Upper lobe of left lung (tissue), 6 donors: ENCODE results near the gene PAPLN. TPM values are rescaled to one million over a fixed set of nuclear protein-coding genes. Genes with fewer than 3 reads are reported as not detected.
A peak's percentile ranks its signal among the peaks of the same experiment; 100 is the strongest.

Experiments used
- ATAC-seq, 2 donors: fragments of 200-7000 bp; cut with Tn5 transposase; one replicate each; pipeline ENCODE4 v1.9.1; 2022; ENCODE audit warnings: mild to moderate bottlenecking in 2 of 2, moderate library complexity in 2 of 2; ENCODE audit not compliant: low FRiP score in 2 of 2
- DNase-seq, 2 donors: peaks; one replicate each; pipeline ENCODE4 v3.0.0-alpha.2; 2019 to 2020
- H3K27ac ChIP-seq, 4 donors: fragments of 200-600 bp; sonication (generic); one replicate each; pipeline ENCODE4 v1.5.1; 2016 to 2019
- H3K27me3 ChIP-seq, 4 donors: fragments of 200-600 bp; sonication (generic); one replicate each; pipeline ENCODE4 v1.5.1; 2017 to 2019
- H3K36me3 ChIP-seq, 4 donors: fragments of 200-600 bp; sonication (generic); one replicate each; pipeline ENCODE4 v1.5.1; 2016 to 2019
- H3K4me1 ChIP-seq, 4 donors: fragments of 200-600 bp; sonication (generic); one replicate each; pipeline ENCODE4 v1.5.1; 2018 to 2019
- H3K4me3 ChIP-seq, 4 donors: fragments of 200-600 bp; sonication (generic); one replicate each; pipeline ENCODE4 v1.5.1; 2017 to 2019; ENCODE audit warnings: mild to moderate bottlenecking in 2 of 4, moderate library complexity in 1 of 4
- H3K9me3 ChIP-seq, 4 donors: fragments of 200-600 bp; sonication (generic); one replicate each; pipeline ENCODE4 v1.5.1; 2018 to 2019
- EP300 ChIP-seq, 4 donors: sonication (generic); formaldehyde crosslinking; IDR thresholded peaks; one replicate each; pipeline ENCODE4 v1.5.1; 2017; ENCODE audit warnings: antibody characterized with exemption in 4 of 4, control low read depth in 2 of 4
- POLR2A ChIP-seq, 4 donors: fragments of 450-650 bp; IDR thresholded peaks; one replicate each; pipeline ENCODE4 v1.5.1; 2016 to 2017; ENCODE audit warnings: antibody characterized with exemption in 4 of 4, mild to moderate bottlenecking in 2 of 4
- POLR2AphosphoS5 ChIP-seq, 2 donors: sonication (generic); formaldehyde crosslinking; IDR thresholded peaks; one replicate each; pipeline ENCODE4 v1.5.1; 2017; ENCODE audit warnings: antibody characterized with exemption in 2 of 2
- WGBS, 2 donors: methylation state at CpG; one replicate each; pipeline ENCODE4 v1.1.5; 2017 to 2018; 5-methylcytosine and 5-hydroxymethylcytosine counted together
- total RNA-seq, 6 donors: library from RNA; depleted of rRNA in 4 of 6; stranded (reverse); fragments of >200 nt in 4 of 6; gene quantifications; one replicate each; pipeline versions ENCODE4 v1.1.0 to v1.2.1, GENCODE V29; 2016 to 2021
- TF ChIP-seq, protein P1 (sequence below), 6 experiments: fragments of 450-650 bp in 4 of 6; fragments of 200-600 bp in 2 of 6; sonication (generic) in 2 of 6; IDR thresholded peaks; one replicate each; pipeline ENCODE4 v1.5.1; 2016 to 2019; ENCODE audit warnings: antibody characterized with exemption in 6 of 6
- donor health status: DM: no; HTN: no; CAD: no; lungs with moderate emphysema.
- donor health status: DM: no; HTN: yes; CAD: no; lungs with severe emphysema.

PAPLN gene
- total RNA-seq, 6 donors from 2014 or later: 10.3 to 62.9 (median 16.5) TPM

DNA sequence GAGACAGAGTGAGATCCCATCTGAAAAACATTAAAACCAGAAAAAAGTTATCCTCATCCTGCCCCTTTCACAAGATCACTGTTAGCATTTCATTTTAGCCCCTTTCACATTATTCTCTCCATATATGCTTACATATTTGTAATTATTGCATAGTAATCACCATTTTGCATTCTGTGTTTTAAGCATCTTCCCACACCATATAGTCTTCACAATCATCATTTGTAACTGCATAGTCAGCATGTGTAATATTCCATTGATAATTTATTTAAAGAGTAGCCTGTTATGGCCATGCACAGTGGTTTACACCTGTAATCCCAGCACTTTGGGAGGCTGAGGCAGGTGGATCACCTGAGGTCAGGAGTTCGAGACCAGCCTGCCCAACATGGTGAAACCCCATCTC is 11.8 kb downstream of the PAPLN start:
- Histone ChIP-seq H3K4me3 (no peak overlapping the region), H3K27ac (no peak overlapping the region), H3K9me3 (no peaks in the 10 kb centered on the region), H3K27me3 (no peaks in the 10 kb centered on the region), H3K36me3 (no peaks in the 10 kb centered on the region), H3K4me1 (peaks cover 0 to 17% (median 9%) of the 10 kb centered on the region in 4 donors)
- TF ChIP-seq, protein P1, sequence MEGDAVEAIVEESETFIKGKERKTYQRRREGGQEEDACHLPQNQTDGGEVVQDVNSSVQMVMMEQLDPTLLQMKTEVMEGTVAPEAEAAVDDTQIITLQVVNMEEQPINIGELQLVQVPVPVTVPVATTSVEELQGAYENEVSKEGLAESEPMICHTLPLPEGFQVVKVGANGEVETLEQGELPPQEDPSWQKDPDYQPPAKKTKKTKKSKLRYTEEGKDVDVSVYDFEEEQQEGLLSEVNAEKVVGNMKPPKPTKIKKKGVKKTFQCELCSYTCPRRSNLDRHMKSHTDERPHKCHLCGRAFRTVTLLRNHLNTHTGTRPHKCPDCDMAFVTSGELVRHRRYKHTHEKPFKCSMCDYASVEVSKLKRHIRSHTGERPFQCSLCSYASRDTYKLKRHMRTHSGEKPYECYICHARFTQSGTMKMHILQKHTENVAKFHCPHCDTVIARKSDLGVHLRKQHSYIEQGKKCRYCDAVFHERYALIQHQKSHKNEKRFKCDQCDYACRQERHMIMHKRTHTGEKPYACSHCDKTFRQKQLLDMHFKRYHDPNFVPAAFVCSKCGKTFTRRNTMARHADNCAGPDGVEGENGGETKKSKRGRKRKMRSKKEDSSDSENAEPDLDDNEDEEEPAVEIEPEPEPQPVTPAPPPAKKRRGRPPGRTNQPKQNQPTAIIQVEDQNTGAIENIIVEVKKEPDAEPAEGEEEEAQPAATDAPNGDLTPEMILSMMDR (IDR thresholded peaks at IDR 0.05): no peak
- no peak for TF ChIP-seq POLR2A (IDR thresholded peaks at IDR 0.05)
- 100% methylated on average over 1 of the region's 1 CpG; no CpG with 5 or more reads in 1 of the 2 donors for WGBS, 2 donors
- DNase-seq: no peak
- ATAC-seq: no peak

DNA sequence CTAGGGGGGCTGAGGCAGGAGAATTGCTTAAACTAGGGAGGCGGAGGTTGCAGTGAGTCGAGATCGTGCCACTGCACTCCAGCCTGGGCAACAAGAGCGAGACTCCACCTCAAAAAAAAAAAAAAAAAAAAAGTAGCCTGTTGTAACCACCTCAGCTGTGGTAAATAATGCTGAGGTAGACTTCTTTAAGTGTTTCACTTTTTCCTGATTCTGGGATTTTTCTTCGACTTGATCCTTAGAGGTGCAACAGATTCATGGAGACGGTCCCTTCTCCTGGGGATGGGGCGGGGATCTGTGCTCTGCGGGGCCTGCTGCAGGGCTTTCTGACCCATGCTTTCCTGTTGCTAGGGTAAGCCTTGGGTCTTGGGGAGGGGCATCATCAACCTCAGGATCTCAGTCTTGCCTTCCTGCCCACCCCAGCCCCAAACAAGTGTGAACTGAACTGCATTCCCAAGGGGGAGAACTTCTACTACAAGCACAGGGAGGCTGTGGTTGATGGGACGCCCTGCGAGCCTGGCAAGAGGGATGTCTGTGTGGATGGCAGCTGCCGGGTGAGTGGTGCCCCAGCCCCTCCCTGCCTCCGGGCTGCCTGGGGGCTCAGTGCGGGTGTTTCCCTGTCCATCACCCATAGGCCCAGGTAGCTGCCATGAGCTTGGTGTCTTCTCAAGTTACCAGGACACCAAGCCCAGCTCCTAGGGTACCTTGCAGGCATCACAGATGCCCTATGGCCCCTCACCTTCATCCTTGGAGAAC is 12.4 kb downstream of the PAPLN start:
- 90 to 91% methylated on average over 8 to 12 of the region's 13 CpGs for WGBS, 2 donors
- Histone ChIP-seq H3K36me3 (no peaks in the 10 kb centered on the region), H3K27ac (no peak overlapping the region), H3K9me3 (no peaks in the 10 kb centered on the region), H3K4me1 (peaks cover 0 to 17% (median 9%) of the 10 kb centered on the region in 4 donors), H3K27me3 (no peaks in the 10 kb centered on the region), H3K4me3 (no peak overlapping the region)
- ATAC-seq (no peak), DNase-seq (no peak)
- TF ChIP-seq EP300 (IDR thresholded peaks at IDR 0.05): no peak
- TF ChIP-seq POLR2A (IDR thresholded peaks at IDR 0.05): no peak
- no peak for TF ChIP-seq POLR2AphosphoS5 (IDR thresholded peaks at IDR 0.05)
- TF ChIP-seq, protein P1 (IDR thresholded peaks at IDR 0.05): no peak

DNA sequence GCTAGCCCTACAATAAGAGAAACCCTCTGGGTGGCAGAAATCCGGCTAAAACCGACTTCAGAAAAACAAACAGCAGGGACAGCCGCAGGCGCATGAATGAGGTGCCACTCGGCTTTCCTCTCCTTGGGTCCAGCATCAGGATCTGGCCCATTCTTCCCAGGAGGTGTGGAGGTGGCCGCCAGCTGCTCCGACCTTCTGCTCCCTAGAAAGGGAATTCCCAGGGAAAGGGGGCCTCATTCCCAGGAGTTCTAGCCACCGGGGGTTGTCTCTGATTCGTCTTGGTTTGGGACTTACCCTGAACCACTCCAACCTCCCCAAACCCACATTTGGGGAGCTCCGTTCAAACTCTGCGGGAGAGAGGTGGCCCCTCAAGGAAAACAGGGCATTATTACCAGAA is 13.0 kb downstream of the PAPLN start:
- H3K36me3 ChIP-seq: no peaks in the 10 kb centered on the region
- DNase-seq (no peak), ATAC-seq (no peak)
- no peaks in the 10 kb centered on the region for H3K27me3 ChIP-seq
- TF ChIP-seq, protein P1 (IDR thresholded peaks at IDR 0.05): no peak
- TF ChIP-seq POLR2A (IDR thresholded peaks at IDR 0.05) (no peak), EP300 (IDR thresholded peaks at IDR 0.05) (no peak), POLR2AphosphoS5 (IDR thresholded peaks at IDR 0.05) (no peak)
- H3K4me1 ChIP-seq: peaks cover 0 to 13% (median 6%) of the 10 kb centered on the region in 4 donors
- no peaks in the 10 kb centered on the region for H3K9me3 ChIP-seq
- H3K27ac ChIP-seq: no peak overlapping the region
- H3K4me3 ChIP-seq: no peak overlapping the region
- 90 to 92% methylated on average over 11 of the region's 11 CpGs for WGBS, 2 donors

DNA sequence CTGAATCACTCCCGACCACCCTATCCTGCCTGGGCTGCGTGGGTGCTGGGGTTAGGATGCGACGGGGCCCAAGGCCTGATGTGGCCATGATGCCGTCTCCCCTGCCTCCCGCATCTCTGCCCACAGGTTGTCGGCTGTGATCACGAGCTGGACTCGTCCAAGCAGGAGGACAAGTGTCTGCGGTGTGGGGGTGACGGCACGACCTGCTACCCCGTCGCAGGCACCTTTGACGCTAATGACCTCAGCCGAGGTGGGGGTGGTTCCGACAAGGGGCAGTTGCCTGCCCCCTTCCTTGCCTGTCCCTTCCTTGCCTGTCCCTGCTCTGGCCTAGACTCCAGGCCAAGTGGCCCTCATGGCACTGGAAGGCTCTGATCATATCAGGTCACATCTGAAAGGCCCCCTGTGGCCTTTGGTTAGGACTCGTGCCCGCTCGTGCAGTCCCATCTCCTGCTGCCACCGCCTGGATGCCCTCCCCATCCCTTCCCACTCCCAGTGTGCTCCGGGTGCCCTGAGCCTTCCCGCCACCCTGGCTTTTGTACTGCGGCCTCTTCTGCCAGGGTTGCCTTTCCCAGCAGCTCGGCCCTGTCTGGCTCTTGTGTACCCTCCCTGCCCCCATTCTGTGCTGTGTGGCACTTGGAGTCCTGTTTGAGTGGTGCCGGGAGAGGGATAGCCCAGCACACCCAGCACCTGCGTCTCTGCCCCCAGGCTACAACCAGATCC is 13.6 kb downstream of the PAPLN start:
- H3K27ac ChIP-seq: no peak overlapping the region
- H3K4me1 ChIP-seq: peaks cover 0 to 6% (median under 1%) of the 10 kb centered on the region in 4 donors
- TF ChIP-seq EP300 (IDR thresholded peaks at IDR 0.05) (no peak), POLR2AphosphoS5 (IDR thresholded peaks at IDR 0.05) (no peak)
- TF ChIP-seq, protein P1 (IDR thresholded peaks at IDR 0.05): no peak
- ATAC-seq: no peak
- no peaks in the 10 kb centered on the region for H3K36me3 ChIP-seq
- no peak overlapping the region for H3K4me3 ChIP-seq
- peak in 1 of 2 donors; percentile 75 for DNase-seq
- H3K27me3 ChIP-seq: no peaks in the 10 kb centered on the region
- WGBS, 2 donors: 93 to 94% methylated on average over 23 to 27 of the region's 27 CpGs
- H3K9me3 ChIP-seq: no peaks in the 10 kb centered on the region
